GM20431 (cell line): ENCODE measurements around the gene OXCT2.
"Not testable (repeated sequence)": the region's sequence is repeated elsewhere in the genome, so short reads cannot be mapped to it uniquely, and the experiment has no call there.

ENCODE experiments used
- in situ Hi-C: fragments of 300-500 bp; cut with MseI, MboI; formaldehyde crosslinking; loops from one replicate; pipeline ENCODE4 v1.15.0; 2020; ENCODE audit warnings: low sequenced_read_pairs; ENCODE audit not compliant: unreplicated experiment

The OXCT2 gene

GRCh38 chr1:39788426-39788757, 17.2 kb upstream of the OXCT2 start:
- in situ Hi-C loops = no loop called here

- in situ Hi-C loops = not testable (repeated sequence)
Observed at GRCh38 chr1:39787964-39788363, 16.8 kb upstream of the OXCT2 start.

DNA sequence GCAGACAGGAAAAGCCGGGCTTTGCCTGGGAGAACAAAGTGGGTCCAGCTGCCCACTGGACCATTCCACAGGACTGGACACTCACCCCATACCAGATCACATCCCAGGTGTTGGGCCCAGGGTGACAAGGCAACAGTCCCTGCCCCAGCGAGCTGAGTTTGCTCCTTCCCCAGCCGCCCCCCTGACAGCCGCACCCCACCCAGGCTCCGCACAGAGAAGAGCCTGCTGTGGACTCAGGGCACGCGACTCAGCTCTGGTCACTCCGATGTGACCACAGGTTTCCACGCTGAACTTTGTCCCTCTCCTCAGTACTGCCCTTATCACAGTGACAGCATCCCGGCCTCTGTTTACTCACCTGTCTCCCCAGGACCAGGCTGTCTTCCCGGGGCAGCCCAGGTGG, 16.3 kb upstream of the OXCT2 start:
- in situ Hi-C loops = no loop called here

GRCh38 chr1:39787108-39787375, 15.9 kb upstream of the OXCT2 start:
- in situ Hi-C loops = not testable (repeated sequence)

DNA sequence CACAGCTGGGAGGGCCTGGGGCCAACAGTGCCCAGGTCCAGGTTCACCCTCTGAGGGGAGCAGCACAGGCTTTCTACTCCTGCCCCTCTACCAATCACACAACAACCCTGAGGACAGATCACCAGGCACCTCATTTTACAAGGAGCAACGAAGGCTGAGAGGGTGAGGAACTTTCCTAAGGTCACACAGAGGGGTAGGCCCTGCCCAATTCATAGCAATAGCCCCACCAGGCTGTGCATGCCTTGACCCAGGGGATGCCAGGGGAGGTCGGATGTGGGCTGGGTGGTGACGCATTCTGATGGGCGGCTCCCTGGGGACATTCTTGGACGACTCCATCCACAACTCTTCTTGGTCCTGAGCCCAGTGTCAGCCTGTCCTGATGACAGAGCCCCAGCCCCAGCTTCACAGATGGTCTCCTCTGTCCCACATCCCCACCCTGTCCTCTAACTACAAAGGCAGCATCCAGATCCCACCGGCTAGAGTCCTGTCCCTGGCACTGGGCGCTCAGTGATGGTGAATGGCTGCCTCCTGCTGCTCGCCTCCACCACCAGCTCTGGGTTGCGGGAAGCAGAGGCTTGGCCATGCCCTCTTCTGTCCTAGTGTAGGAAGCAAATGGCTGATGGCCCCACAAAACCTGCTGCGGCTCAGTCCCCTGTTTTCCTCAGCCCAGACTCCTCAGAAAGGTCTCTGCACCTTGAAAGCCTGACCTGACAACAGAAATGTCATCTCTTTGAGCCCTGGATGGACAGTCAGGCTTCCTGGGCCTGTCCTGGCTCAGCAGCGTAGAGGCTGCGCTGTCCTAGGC, 15.4 kb upstream of the OXCT2 start:
- in situ Hi-C loops = not testable (repeated sequence)

DNA sequence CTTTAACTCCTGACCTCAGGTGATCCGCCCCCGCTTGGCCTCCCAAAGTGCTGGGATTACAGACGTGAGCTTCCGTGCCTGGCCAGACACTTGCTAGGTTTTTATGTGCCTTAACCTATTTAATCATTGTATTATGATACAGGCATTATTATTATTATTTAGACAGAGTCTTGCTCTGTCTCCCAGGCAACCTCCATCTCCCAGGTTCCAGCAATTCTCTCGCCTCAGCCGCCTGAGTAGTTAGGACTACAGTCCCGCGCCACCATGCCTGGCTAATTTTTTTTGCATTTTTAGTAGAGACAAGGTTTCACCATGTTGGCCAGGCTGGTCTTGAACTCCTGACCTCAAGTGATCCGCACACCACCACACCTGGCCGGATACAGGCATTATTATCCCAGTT, 11.5 kb upstream of the OXCT2 start:
- in situ Hi-C loops = not testable (repeated sequence)

GRCh38 chr1:39782103-39782502, 11.0 kb upstream of the OXCT2 start:
- in situ Hi-C loops = no loop called here

- in situ Hi-C loops = no loop called here
Observed at GRCh38 chr1:39781349-39781715, 10.2 kb upstream of the OXCT2 start.

DNA sequence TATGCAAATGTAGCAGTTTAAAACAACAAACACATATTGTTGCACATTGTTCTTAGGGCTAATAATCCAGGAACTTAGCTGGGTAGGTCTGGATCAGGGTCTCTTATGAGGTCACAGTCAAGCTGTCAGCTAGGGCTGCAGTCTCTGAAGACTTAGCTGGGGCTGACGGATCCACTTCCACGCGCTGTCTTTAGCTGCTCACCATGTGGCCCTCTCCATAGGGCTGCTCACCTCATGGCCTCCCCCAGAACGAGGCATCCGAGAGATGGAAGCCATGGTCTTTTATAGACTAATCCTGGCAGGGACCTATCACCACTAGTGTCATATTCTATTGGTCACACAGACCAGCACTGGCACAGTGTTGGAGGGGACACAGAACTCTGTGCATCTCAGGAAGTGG, 8.7 kb upstream of the OXCT2 start:
- in situ Hi-C loops = no loop called here

DNA sequence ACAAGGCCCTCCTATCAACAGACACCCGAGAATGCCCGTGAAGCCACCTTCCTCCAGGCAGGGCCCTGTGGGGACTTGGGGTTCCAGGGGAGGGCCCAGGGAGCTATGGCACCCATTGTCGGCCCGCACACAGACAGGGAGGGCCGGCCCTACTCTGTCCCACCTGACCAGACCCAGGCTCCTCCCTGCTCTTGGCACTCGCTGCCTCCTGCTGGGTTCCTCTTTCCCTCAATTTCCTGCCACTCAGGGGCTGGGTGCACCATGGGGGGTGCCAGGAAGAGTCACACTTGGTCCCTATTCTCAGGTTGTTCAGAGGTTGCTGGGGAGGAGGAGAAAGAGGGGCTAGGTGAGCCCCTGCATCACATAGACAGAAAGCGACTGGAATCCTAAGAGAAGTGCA, 8.0 kb upstream of the OXCT2 start:
- in situ Hi-C loops = no loop called here

DNA sequence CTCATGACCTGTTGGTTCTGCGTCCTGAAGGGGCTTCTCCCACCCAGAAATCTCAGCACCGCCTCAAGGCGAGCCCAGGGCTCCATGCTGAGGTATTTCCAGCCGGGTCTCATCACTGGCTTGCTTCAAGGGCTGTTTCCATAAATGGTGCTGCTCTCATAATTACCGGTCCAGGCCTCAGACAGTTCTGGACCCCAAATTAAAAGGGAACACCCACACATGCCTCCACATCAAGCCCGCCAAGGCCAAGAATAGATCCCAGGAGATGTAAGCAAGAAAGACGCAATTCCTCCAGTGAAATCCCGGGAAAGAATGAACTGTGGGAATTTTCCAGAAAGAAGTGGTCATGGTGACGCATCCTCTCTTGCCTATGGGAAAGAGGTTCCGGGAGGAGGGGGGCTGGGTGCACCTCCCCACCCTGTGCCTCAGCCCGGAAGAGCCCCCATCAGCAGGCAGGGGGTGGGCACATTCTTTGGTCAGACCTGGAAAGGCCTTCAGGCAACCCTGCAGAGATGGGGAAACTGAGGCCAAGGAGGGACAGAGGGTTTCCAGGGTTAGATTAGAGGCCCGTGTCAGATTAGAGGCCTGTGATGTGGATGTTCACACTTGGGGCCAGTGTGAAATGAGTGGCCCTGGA, 7.4 kb upstream of the OXCT2 start:
- in situ Hi-C loops = not testable (repeated sequence)

DNA sequence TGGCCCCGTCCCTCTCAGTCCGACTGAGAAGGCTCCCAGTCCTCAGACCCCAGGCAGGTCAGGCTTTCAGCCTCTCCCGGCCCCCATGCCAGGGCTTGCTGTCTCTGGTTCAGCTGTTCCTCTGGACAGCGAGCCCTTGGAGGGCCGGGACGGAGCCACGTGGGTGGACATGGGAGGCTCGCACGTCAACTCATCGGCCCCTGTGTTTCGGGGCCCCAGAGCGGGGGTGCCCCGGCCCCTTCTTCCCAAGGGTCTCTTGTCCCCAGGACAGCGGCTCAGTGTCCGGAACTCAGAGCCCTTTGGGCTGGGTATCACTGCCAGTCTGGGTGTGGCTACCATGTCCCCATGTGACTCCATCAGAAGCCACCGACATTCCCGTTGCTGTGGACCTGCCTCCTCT, 6.7 kb upstream of the OXCT2 start:
- in situ Hi-C loops = not testable (repeated sequence)

DNA sequence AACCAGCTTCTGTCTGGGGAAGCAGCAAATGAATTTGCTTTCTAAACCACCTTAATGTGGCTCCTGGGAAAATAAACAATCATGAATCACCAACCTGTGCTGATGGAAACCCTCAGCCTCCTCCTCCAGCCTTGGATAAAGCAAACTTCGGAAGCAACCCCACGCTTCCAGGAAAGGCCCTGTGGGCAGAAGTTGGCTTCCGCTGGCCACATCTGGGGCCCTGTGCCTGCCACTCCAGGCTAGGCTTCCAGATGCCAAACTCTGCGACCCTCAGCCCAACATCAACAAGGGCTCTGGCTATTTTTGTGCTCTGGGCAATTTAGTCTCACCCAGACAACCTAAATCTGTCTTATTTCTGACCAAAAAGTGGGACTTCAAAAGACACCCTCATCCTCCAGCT, 6.2 kb upstream of the OXCT2 start:
- in situ Hi-C loops = no loop called here

DNA sequence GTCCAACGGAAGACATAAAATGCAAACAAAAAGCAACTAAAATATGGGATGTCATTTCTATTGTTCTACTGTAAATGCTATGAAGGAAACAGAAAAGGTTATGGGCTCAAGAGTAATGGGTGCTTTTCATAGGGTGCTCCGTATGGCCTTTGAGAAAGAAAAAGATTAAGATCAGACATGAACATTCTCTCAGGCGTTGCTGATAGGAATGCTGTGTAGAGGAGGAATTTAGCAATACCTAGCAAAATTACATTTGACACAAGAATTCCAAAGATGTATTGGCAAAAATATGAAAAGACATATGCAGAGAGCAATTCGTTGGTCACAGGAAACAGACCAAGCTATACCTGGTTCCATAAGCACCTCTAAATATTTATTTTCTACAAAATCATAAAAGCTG, 5.7 kb upstream of the OXCT2 start:
- in situ Hi-C loops = no loop called here

- in situ Hi-C loops = no loop called here
Observed at GRCh38 chr1:39776400-39776713, 5.2 kb upstream of the OXCT2 start.

DNA sequence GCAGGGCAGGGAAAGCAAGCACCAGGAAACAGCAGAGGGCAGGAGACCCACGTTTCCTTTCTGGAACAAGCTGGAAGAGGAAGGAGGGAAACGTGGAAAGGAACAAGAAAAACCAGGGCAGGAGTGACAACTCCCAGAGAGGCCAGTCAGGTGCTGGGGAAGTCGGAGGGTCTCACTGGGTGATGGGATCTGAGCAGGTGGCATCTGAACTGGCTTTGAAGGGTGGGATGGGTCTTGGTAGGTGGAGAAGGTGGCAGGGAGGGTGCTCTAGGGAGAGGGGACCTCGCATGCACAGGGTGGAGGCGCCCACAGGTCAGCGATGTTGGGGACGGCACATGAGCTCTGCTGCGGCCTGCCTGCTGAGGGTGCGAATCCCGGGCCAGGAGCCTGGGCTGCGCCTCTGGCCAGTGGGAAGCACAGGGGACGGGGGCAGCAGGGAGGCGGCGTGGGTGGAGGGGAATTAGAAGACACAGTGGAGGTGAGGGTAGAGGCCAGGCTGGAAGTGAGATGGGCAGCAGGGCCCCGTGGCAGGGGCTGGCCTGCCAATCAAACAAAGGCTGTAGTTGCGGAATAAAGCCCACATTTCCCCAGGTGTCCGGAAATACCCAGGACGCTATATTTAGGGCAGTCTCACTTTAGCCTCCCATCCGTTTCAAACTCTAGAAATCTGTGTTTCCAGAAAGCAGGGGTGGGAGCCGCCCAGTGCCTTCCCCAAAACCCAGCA, 4.7 kb upstream of the OXCT2 start:
- in situ Hi-C loops = not testable (repeated sequence)

DNA sequence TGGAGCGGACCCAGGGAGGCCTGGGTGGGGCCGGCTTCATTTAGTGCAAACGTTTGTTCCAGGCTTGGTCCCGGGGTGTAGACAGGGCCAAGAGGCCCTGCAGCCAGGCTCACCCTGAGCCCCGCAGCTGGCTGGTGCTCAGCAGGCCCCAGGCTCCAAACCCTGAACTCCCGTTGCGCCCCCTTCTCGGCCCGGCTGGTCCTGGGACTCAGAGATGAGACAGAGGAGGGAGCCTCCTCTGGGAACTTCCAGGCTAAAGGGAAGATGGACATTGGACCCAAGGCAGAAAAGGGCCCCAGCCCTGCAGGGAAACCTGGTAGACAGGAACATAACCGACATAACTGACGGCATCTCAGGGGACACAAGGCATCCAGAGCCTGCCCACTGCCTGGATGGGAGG, 4.0 kb upstream of the OXCT2 start:
- in situ Hi-C loops = not testable (repeated sequence)

DNA sequence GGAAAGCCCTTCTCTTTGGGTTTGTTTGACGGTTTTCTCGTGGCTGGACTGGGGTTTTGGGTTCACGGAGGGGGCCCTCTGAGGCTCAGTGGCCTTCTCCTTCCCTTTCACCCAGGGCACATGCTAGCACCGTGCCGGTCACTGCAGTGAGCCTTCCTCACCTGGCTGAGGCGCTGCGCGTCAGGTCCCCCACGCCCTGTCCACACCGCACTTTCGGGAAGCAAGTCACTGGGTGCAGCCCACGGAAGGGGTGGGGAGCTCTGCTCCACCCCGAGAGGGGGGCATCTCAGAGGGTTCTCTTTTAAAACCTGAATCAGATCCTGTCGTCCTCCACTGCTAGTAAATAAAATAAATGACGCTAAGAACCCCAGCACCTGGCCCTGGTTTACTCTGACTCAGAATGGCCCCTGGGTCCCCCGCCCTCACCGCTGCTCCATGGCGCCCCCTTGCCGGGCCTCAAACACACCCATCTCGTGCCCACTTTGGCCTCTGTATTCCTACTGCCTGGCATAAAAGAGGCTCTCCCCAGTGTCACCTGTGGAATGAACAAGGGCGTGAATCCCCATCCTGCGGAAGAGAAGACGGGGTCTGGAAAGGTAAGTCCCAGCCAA, 2.3 kb upstream of the OXCT2 start:
- in situ Hi-C loops = not testable (repeated sequence)

DNA sequence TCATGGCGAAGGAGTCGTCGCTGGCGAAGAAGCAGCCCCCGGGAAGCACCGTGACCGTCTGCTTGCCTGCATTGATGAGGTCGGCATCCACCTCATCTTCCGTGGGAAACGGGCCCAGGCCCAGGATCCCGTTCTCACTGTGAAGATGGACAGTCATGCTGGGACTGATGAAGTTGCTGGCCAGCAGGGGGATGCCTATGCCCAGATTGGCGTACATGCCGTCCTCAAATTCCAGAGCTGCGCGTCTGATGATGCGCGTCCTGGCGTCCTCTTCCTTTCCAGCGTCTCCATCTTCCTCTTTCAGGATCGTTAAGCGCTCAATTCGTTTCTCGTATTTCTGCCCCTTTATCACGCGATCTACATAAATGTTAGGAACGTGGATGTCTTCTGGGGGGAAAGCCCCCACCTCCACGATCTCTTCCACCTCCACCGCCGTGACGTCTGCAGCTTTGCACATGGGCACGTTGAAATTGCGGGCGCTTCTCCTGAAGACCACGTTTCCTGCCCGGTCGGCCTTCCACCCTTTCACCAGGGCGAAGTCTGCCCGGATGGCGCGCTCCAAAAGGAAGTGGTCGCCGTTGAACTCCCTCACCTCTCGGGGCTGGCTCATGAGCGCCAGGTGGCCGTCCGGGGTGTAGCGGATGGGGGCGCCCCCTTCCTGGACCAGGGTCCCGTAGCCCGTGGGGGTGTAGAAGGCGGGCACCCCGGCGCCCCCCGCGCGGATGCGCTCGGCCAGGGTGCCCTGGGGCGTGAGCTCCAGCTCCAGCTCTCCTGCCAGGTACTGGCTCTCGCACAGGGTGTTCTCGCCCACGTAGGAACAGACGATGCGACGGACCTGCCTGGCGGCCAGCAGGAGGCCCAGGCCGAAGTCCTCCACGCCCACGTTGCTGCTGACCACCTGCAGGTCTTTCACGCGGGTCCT, 787 bp downstream of the OXCT2 start:
- in situ Hi-C loops = not testable (repeated sequence)

DNA sequence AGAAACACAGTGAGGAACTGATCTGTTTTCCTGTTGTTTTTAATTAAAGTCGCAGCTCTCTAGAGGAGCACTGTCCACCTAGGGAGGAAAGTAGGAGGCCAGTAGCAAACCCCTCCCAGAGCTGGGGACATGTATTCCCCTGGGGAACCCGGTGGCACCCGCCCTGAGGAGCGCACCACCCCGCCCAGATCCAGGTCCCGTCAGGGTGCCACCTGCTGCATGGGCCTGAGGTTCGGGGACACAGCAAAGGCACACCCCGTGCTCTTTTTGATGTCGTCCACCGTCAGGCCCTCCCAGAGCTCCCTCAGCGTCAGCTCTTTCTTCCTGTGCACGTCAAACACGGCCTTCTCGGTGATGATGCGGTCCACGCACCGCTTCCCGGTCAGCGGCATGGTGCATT, 1.6 kb downstream of the OXCT2 start:
- in situ Hi-C loops = not testable (repeated sequence)
